BJ (cell line): Measurements from ENCODE around the gene PARL. TPM values are rescaled to one million over a fixed set of nuclear protein-coding genes. Genes with fewer than 3 reads are reported as not detected.
"Not testable (repeated sequence)": the region's sequence is repeated elsewhere in the genome, so short reads cannot be mapped to it uniquely, and the experiment has no call there.

ENCODE experiments used
- CTCF ChIA-PET: fragments of 350-600 bp; formaldehyde crosslinking; extraction: SDS; loops from one replicate; lab custom pipeline; 2021; ENCODE audit warnings: antibody characterized with exemption, inconsistent platforms; lab: Yijun Ruan, JAX
- POLR2A ChIA-PET: fragments of 300-600 bp; sonication (Branson Sonifier 250); formaldehyde crosslinking; extraction: SDS; loops from one replicate; lab custom pipeline; 2021; ENCODE audit warnings: antibody characterized with exemption; lab: Charles Lee
- DNase-seq: peaks from one replicate; pipeline ENCODE4 v3.0.0-alpha.2; 2011; ENCODE audit warnings: low read depth
- H3K27me3 ChIP-seq: 2 replicates; pipeline ENCODE4 v1.6.0; 2011; ENCODE audit warnings: low read length; ENCODE audit not compliant: control insufficient read depth, insufficient read depth
- H3K36me3 ChIP-seq: 2 replicates; pipeline ENCODE4 v1.5.1; 2011; ENCODE audit warnings: low read length; ENCODE audit not compliant: control insufficient read depth, insufficient read depth
- H3K4me3 ChIP-seq: 2 replicates; pipeline ENCODE4 v1.5.1; 2011; ENCODE audit warnings: low read depth, mild to moderate bottlenecking, control low read depth, low read length
- CTCF ChIP-seq: IDR thresholded peaks from 2 replicates; pipeline ENCODE4 v1.5.1; 2011; ENCODE audit warnings: low read depth, mild to moderate bottlenecking, control low read depth, inconsistent platforms, low read length, moderate library complexity; ENCODE audit not compliant: insufficient read depth
- polyA plus RNA-seq: library from polyadenylated mRNA; depleted of rRNA; stranded (reverse); fragments of >200 nt; gene quantifications from 2 replicates; pipeline ENCODE4 v1.2.3, GENCODE V29; 2011

The PARL gene
- polyA plus RNA-seq, 1 experiment, result 33.3 TPM

- Histone ChIP-seq H3K27me3 (no peaks in the 10 kb centered on the region), H3K4me3 (no peak overlapping the region), H3K36me3 (no peaks in the 10 kb centered on the region)
- ChIA-PET POLR2A (no interaction called here), CTCF (no interaction called here)
- TF ChIP-seq CTCF, result no peak
- DNase-seq, result no peak
Observed at GRCh38 chr3:183879243-183879642, 5.4 kb downstream of the PARL start.

- H3K27me3 ChIP-seq, result no peaks in the 10 kb centered on the region
- DNase-seq, result no peak
- ChIA-PET CTCF (interaction anchor here (0.7 kb wide), 1 partner anchor 349 kb away, joined by 3 read pairs; no protein-coding TSS in a partner anchor), POLR2A (no interaction called here)
- no peaks in the 10 kb centered on the region for H3K36me3 ChIP-seq
- TF ChIP-seq CTCF, result no peak
- H3K4me3 ChIP-seq, result no peak overlapping the region
Observed at GRCh38 chr3:183878071-183878470, 6.6 kb downstream of the PARL start.

- POLR2A ChIA-PET, DNase-seq, H3K4me3 ChIP-seq, H3K36me3 ChIP-seq, H3K27me3 ChIP-seq: not testable (repeated sequence)
- CTCF ChIA-PET, result interaction anchor here (3.6 kb wide), 1 partner anchor 8 kb away, joined by 22 read pairs; the partner anchor contains the start of gene PARL
Observed at GRCh38 chr3:183877227-183877626, 7.5 kb downstream of the PARL start.

- no peak for DNase-seq
- POLR2A ChIA-PET, result no interaction called here
Observed at GRCh38 chr3:183875411-183875810, 9.3 kb downstream of the PARL start.

GRCh38 chr3:183873914-183874313 is 10.8 kb downstream of the PARL start:
- no peak overlapping the region for H3K4me3 ChIP-seq
- no peaks in the 10 kb centered on the region for H3K36me3 ChIP-seq
- ChIA-PET CTCF (interaction anchor here (0.9 to 3.6 kb wide), 4 partner anchors 11 to 40 kb away, joined by 3 to 22 read pairs (median 7); partner anchors contain the start of gene PARL), POLR2A (no interaction called here)
- no peak for DNase-seq
- H3K27me3 ChIP-seq, result no peaks in the 10 kb centered on the region
- no peak for TF ChIP-seq CTCF

More at GRCh38 chr3:183875411-183875810, 9.3 kb downstream of the PARL start:
- no peaks in the 10 kb centered on the region for H3K27me3 ChIP-seq
- H3K4me3 ChIP-seq, result no peak overlapping the region
- no peaks in the 10 kb centered on the region for H3K36me3 ChIP-seq
- CTCF ChIA-PET, result interaction anchor here (1.4 to 3.6 kb wide), 2 partner anchors 10 to 20 kb away, joined by 4 to 22 read pairs; partner anchors contain the start of gene PARL
- no peak for TF ChIP-seq CTCF

GRCh38 chr3:183871541-183871940 is 13.1 kb downstream of the PARL start:
- Histone ChIP-seq H3K4me3 (no peak overlapping the region), H3K27me3 (no peaks in the 10 kb centered on the region), H3K36me3 (peaks cover 3% of the 10 kb centered on the region; the same call in 1 of the 2 replicates)
- POLR2A ChIA-PET, result interaction anchor here (0.6 kb wide), 1 partner anchor 39 kb away, joined by 3 read pairs; no protein-coding TSS in a partner anchor
- CTCF ChIA-PET, result interaction anchor here (0.8 to 1.3 kb wide), 2 partner anchors 12 to 13 kb away, joined by 3 read pairs; partner anchors contain the start of gene PARL
- DNase-seq, result no peak
- no peak for TF ChIP-seq CTCF
